GM21717 (cell line): ENCODE data around the gene BAG5.
"Not testable (repeated sequence)": the region's sequence is repeated elsewhere in the genome, so short reads cannot be mapped to it uniquely, and the experiment has no call there.

ENCODE experiments used
- ATAC-seq: cut with Tn5 transposase; IDR thresholded peaks from one replicate; pipeline ENCODE4 v1.9.1; 2021; ENCODE audit warnings: mild to moderate bottlenecking, moderate library complexity; ENCODE audit not compliant: unreplicated experiment

Gene BAG5

DNA sequence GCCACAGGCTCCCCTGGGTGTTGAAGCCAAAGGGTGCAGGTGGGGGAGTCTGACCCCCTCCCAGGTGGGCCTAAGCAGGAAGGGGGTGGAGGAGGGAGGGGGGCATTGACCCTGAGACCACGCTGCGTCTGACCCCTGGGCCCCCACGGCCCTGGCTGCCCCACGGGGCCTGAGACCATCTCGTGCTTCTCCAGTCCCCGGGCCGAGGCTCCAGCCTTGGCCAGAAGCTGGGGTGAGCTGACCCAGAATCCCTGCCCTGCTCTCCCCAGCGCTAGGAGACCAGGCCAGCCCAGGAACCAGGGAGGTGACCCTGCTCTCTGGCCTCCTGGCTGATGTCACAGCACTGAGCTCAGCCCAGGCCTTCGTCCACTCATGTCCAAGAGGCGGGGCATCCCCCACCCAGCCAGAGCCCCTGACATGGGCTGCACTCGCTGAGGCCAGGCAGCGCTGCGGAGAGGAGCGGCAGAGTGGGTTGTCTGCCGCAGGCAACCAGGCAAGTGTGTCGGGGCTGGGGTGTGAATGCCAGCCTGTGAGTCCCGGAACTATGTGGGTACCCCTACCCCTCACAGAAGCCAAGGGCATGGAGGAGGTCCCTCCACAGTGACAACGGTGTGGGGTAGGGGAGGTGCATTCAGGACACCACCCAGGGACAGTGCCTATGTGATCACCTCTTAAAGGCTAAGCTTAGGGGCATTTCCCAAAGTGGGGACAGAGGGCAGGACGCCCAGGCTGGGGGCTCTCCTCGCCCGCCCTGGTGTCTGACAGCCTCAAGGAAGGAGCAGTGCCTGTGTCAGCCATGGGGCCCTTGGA lies 27.2 kb downstream of the BAG5 start:
- no peak for ATAC-seq

DNA sequence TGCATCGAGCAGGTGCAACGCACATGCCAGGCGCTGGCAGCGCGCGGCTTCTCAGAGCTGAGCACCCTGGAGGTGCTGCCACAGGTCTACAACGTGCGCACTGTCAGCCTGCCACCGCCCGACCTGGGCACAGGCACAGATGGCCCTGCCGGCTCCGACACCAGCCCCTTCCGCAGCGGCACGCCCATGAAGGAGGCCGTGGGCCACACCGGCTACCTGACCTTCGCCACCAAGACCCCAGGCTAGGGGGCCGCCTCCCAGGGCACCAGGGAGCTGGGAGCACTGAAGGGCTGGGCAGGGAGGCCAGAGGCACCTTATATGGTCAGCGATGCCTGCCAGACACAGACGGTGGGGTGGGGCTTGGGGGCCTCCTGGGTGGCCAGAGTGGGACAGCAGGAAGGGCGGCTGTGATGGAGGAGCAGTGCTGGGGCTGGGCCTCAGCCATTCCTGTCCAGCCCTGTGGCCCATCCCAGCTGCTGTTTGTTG lies 27.8 kb downstream of the BAG5 start:
- ATAC-seq = no peak

GRCh38 chr14:103533999-103534575 lies 28.4 kb downstream of the BAG5 start:
- no peak for ATAC-seq

- ATAC-seq = no peak
These were observed 29.1 kb downstream of the BAG5 start for GRCh38 chr14:103533137-103533998.

DNA sequence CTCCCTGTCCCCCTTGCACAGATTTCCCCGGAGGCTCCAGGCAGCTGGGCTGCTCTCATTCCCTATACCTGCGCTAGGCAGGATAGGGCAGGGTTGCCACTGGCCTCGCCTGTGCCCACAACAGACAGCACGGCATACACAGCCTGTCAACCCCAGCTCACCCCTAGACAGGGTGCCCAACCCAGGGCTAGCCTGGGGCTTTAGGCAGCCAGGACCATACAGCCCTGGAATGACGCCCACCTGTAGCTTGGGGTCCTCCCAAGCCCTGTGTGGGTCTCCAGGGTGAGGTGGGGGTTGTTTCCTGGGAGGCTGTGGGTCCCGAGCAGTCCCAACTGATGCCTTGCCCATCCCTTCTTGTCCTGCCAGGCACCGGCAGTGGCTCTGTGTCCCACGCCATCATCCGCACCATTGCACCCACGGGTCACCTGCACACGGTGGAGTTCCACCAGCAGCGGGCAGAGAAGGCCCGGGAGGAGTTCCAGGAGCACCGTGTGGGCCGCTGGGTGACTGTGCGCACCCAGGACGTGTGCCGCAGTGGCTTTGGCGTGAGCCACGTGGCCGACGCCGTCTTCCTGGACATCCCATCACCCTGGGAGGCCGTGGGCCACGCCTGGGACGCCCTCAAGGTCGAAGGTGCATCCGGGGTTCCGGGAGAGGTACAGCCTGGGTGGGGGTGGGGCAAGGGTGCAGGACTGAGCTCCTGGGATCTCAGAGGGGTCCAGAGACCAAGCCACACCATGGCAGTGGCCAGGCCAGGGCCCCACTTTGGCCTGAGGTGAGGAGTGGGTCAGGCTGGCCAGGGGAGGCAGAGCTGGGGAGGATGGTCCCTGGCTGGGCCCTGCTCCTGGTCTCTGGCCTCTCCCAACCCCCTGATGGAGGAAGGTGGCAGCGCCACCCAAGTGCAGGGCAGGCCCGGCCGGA lies 30.0 kb downstream of the BAG5 start:
- no peak for ATAC-seq

DNA sequence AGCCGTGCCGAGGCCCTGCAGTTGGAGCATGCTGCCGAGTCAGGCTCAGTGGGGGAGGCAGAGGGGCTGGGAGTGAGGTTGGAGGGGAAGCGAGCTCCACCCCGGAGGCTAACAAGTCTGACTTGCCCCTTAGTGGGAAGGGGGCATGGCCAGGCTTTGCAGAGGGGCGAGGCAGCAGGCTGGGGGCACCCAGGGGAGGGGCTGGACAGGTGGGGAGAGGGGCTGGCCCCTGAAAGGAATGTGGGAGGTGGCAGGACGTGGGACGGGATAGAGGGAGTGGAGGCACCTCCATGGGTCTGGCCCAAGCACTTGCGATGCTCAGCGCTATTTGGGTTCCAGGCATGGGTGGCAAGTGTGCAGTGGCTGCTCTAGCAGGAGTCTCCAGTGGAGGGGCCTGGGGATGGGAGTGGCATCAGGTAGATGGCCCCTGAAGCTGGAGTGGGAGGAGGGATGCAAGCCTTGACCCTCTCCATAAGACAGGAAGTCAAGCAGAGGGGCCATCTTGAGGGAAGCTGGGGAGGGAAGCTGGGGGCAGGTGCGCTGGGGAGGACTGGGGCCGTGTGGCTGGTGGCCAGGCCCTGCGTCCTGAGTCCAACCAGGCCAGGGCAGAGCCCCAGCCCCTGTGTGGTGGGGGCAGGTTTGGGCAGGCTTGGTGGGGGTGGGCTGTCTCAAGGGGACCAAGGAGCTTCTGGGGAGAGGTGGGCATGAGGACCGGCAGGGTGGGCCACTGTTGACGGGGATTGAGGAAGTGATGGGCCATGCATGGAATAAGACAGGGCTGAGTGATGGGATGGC lies 30.8 kb downstream of the BAG5 start:
- ATAC-seq = no peak

DNA sequence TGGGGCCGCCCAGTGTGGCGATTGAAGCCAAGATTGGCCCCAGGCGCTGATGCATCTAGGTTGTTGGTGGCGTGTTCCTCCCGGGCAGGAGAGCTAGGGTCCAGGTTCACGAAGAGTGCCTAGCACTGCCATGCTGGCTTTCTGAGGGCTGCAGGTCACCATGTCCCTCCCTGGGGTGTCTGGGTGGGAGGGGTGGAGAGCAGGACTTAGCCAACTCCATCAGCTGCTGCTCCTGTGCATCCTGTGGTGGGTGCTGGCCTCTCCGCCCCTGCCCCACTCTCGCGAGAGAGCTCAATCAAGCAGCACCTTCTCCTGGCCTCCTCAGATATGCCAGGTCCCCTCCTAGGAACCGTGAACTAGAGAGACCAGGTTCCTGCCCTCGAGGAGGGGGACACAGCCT lies 31.6 kb downstream of the BAG5 start:
- ATAC-seq = no peak

DNA sequence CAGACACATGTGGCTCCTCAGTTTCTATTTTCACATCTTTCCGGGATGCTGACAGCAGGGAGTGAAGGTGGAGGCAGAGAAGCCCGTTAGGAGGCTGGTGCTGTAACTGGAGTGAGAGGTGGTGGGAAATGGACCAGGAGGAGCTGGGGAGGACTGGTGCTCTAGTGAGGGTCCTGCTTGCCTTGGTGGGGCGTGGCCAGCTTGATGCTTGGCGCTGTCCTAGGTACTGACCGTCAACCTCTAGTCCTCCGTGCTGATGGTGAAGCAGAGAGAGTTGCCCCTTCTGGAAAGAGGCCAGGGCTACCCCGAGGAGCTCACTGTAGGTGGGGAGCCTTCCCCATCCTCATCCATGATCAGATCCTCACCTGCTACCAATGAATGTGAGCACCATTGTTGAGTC lies 32.1 kb downstream of the BAG5 start:
- ATAC-seq = no peak

DNA sequence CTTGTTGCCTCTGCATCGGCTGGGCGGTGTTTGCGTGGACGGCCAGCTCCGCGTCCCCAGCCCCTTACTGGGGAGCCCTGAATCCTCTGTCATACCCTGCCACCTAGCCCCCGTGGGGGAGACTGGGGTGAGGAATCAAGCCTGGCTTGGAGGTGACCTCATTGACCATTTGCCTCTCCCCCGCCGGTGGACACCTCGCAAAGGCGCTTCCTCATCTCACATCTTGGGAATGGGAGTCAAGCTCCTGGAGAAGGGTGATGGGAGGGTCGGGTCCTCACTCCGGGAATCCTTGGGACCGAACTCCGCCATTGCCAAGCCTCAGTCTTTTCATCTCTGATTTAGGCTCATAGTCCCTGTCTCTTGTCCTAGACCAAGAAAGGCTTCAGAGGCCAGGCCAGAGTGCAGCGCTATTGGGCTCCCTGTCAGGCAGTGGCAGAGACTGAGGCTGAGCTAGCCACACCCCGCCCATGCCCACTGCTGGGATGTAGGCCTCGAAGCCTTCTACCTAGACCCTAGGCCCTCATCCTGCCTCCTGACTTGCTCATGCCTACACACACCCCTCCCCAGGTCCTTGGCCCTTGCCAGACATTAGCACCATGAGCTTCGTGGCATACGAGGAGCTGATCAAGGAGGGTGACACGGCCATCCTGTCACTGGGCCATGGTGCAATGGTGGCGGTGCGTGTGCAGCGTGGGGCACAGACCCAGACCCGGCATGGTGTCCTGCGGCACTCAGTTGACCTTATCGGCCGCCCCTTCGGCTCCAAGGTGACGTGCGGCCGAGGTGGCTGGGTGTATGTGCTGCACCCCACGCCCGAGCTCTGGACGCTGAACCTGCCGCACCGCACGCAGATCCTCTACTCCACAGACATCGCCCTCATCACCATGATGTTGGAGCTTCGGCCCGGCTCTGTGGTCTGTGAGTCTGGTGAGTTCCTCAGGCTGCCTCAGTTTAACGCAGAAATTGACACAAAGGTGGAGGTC lies 32.8 kb downstream of the BAG5 start:
- no peak for ATAC-seq

GRCh38 chr14:103528587-103529382 lies 33.7 kb downstream of the BAG5 start, which contains the start of gene TRMT61A:
Gene TRMT61A, plus strand, starts transcription at chr14:103529196. Its CDS starts 783 bp downstream, at chr14:103529979.
- ATAC-seq = no peak

- ATAC-seq = no peak
These were observed 34.3 kb downstream of the BAG5 start for GRCh38 chr14:103528146-103528586.

GRCh38 chr14:103527408-103528145 lies 34.9 kb downstream of the BAG5 start:
- peak; percentile 47 for ATAC-seq

- ATAC-seq = no peak
These were observed 35.6 kb downstream of the BAG5 start for GRCh38 chr14:103526914-103527248.

GRCh38 chr14:103526247-103526913 lies 36.1 kb downstream of the BAG5 start:
- ATAC-seq = no peak

DNA sequence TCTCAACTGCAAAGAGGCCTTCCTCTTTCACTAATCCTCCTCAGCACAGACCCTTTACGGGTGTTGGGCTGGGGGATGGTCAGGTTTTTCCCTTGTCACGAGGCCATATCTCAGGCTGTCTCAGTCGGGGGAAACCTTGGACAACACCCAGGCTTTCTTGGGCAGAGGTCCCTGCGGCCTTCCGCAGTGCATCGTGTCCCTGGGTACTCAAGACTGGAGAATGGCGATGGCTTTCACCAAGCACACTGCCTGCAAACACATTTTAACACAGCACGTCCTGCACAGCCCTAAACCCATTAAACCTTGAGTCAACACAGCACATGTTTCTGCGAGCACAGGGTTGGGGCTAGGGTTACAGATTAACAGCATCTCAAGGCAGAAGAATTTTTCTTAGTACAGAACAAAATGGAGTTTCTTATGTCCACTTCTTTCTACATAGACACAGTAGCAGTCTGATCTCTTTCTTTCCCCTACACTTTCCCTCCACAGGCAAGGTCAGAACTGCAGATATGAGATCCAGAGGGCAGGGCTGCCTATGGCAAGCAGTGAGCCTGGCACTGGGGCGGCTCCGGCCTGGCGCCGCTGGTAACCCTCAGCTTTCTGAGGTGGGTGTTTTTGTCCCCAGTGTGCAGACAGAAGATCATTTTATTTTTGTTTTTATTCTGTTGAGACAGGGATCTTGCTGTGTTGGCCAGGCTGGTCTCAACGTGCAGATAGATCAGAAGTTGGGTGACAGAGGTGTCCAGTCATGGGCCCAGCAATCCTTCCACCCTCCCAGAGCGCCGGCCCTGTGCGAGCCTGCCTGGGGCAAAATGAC lies 36.8 kb downstream of the BAG5 start:
- ATAC-seq = not testable (repeated sequence)
